Measurements from ENCODE around the gene CBY1.

Gene CBY1

DNA sequence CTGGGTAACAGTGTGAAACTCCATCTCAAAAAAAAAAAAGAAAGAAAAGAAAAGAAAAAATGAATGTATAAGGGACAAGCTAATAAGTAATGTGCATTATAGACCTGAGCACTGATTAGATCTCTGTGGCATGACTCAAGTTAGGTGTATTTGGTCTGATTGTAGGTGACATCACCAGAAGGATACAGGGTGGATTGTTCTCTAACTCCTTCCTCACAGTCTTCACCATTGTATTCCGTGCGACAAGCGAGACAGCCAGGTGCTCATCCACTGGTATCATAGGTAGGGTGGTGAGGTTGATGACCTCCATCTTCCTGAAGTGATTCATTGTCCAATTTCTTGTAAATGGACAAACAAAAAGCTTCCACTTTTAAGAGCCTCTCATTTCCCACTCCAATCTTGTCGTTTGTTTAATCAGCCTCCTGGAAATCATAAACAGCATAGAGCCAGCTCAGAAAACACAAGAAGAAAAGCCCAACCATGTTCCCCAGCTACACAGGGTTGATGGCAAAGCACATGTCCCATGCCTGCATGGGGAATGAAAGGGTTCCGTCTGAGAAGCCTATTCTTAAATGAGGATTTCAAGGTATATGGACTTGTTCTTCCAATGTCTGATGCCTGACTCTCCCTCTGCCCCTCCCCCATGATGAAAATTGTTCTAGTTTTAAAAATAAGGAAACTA, 6.5 kb upstream of the CBY1 start:
- DNase-seq (ENCODE audit: low spot score): peak; percentile 82

DNA sequence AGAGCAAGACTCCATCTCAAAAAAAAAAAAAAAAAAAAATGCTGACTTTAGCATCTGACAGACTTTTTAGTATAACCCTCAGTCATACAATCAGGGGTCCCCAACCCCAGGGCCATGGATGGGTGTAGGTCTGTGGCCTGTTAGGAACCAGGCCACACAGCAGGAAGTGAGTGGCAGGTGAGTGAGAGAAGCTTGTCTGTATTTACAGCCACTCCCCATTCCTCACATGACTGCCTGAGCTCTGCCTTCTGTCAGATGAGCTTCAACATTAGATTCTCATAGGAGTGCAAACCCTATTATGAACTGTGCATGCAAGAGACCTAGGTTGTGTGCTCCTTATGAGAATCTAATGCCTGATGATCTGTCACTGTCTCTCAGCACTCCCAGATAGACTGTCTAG, 3.6 kb upstream of the CBY1 start:
- peak; percentile 20 for DNase-seq (ENCODE audit: low spot score)

DNA sequence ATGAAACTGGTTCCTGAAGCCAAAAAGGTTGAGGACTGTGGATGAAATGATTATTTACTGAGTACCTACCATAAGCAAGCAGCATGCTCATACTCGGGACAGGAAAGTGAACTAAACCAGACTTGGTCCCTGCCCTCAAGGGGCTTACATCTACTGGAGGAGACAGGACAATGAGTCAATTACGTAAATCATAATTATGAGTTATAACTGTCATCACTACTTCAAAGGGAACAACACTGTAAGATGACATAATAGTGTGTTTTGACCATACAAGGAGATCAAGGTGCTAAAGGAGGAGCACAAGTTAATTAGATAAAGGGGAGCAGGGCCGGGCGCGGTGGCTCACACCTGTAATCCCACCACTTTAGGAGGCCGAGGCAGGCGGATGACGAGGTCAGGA, 2.7 kb upstream of the CBY1 start:
- DNase-seq (ENCODE audit: low spot score): no peak

DNA sequence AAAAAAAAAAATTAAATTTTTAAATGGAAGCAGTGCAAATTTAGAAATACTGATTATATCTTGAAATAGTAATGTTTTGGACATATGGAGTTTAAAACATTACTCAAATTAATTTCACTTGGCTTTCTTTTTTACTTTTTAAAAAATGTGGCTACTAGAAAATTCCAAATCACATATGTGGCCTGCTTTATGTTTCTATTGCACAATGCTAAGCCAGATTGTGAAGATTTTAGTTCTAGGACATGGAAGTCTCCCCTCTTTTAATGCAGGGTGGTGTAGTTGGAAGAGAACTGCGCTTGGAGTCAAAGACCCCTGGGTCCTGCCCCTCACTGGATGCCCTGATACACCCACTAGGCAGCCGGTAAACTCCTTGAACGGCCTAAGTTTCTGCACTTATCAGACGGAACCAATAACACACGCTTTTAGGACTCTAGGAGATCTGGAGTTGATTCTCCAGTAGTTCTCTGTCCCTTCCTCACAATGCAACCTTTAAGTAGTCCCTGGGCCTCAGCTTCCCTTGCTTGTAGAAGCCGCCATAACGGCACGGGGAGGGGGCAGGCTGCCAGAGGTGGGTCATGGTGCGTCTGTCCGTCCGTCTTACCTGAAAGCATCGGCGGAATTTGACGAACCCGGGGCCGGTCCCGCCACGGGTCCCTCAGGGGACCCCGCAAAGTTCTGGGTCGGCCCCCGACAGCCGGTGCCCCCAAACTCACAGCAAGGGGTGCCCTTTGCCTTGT, 751 bp upstream of the CBY1 start:
- DNase-seq (ENCODE audit: low spot score): peak; percentile 2

DNA sequence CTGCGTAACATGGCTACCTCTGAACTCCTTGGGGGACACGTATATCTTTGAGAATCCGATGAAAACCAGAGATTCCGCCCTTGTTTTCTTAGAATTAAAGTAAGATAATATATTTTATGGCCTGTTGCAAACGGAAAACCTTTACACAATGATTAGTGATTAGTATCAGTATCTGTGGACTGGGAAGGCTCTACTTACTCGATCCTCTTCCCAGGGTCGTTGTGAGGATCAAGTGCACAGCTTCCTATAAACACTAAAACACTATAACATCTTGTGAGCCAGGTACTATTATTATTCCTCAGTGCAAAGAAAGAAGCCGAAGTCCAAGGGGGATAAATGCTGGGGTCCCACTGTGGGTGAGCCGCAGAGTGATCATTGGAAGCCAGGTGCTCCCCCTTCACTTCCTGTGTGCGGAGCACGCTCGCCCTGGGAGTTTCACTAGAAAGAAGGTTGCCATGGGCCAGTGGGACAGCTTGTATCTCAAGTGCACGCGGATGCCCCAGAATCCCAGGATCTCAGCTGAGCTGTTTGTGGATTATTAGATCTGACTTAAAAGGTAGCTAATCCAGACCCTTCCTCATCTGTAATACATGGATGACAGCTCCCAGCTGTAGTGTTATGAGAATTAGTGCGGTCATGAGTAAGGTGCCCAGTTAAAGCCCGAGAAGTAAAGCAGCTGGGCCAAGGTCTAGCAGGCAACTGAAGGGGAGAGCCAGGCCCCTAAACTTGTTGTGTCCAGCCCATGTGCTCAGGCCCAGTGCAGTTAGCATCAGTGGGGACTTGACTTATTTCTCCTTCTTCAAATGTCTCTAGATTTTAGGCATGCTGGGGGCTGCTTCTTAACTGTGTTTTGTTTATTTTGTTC, 839 bp downstream of the CBY1 start:
- peak; percentile 47 for DNase-seq (ENCODE audit: low spot score)

DNA sequence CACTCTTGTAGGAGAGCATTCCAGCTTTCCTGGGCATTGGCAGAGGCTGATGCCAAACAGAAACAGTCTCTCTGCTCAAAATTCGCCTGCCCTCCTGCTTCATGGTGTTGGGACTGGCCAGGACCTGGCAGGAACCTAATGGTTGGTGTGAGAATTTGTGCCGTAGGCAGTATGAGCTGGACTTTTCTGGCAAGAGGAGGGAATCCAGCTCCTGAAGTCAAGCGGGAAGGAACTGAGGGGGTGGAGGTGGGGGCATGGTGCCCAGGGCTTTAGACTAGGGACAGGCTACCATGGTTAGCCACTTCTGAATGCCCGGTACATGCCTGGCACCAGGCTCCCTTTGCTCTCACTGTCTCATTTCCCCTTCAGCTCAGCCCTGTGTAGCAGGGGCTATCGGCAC, 18.4 kb downstream of the CBY1 start:
- no peak for DNase-seq (ENCODE audit: low spot score)

DNA sequence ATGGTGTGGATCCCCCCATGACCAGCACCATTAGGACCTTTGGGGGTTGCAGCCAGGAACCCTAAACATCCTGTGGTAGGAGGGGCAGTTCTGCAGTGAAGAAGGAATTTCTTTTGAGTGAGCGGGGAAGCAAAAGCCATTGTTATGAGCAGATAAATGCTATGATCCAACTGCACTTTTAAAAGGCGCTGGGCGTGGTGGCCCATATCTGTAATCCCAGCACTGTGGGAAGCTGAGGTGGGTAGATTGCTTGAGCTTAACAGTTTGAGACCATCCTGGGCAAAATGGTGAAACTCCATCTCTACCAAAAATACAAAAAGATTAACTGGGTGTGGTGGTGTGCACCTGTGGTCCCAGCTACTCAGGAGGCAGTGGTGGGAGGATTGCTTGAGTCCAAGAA, 19.4 kb downstream of the CBY1 start:
- no peak for DNase-seq (ENCODE audit: low spot score)

DNA sequence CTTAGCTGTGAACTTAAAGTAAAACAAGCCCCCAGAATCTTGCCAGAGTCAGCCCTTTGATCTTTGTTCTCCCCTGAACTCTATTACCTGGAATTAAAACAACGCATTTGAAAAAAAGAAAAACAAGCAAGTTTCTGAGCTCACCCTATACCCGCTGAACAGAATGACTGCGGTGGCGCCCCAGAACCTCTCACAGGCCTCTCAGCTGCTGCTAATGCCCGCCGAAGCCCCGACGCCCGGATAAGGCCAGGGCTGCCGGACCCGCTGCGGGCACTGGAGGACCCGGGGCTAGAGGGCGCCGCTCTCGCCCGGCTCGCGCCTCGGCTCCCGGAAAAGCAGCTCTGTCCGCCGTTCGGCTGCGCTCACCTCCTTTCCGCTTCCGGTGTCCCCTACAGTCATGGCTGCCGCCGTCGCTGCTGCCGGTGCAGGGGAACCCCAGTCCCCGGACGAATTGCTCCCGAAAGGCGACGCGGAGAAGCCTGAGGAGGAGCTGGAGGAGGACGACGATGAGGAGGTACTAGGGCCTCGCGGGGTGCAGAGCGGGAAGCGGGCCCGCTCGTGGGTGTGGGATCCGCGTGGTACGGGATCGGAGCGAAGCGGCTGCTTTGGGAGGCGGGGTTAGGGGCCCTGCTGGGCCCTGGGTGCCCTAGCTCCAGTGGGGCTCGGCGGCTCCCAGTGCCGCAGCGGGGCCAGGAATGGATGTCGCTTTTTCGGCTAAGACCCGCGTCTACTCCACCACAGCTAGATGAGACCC, 25.3 kb downstream of the CBY1 start, which contains the start of gene TOMM22:
TSS of gene TOMM22 (plus strand) at position 376 of the 754 bp plus-strand sequence. CDS start at position 398, 22 bp downstream.
- peak; percentile 90 for DNase-seq (ENCODE audit: low spot score)

DNA sequence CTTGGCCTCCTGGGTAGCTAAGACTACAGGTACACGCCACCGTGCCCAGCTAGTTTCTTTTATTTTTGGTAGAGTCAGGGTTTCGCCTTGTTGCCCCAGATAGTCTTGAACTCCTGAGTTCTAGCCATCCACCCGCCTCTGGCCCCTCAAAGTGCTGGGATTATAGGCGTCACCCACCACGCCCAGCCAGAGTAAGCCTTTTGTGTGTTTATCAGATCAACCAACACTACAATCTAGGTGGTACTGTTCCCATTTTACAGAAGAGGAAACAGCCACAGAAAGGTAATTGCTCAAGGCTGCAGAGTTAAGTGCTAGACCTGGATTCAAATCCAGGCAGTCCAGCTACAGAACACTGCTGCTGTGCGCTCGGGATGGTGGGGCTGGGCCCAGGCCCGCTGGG, 28.5 kb downstream of the CBY1 start:
- no peak for DNase-seq (ENCODE audit: low spot score)

DNA sequence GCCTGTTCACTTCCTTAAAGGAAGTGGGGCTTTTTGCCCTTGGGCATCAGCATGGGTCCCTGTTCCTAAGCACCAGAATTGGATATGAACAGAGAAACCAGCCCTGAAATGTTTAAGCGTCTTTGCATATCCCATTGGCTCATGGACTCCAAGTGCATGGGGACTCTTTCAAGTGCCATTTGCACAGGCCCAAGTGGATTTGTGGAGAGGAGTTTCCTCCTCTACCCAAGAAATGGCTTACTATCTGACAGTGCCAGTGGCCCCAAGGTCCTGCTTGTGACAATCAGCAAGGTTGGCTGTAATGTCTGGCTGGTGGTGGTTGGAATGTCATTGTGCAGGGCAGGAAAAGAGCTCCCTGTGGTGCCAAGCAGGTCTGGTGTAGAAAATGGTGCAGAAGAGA, 29.3 kb downstream of the CBY1 start:
- DNase-seq (ENCODE audit: low spot score): no peak

DNA sequence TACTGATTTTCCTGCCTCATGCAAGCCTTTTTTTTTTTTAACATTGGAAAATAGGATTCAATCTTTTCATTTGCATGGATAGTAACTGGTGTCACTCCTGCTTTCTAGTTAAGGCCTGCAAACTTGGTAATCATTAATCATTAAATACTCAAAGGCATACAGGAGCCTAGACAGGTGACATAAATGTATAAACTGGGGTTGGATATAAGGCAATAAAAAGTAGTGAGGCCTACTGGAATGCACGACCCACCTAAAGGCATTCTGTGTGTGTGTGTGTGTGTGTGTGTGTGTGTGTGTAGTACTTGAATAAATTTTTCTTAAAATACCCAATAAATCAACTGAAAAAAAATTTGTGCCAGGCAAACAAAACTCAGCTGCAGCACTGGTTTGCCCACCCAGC, 33.2 kb downstream of the CBY1 start:
- DNase-seq (ENCODE audit: low spot score): peak; percentile 15

DNA sequence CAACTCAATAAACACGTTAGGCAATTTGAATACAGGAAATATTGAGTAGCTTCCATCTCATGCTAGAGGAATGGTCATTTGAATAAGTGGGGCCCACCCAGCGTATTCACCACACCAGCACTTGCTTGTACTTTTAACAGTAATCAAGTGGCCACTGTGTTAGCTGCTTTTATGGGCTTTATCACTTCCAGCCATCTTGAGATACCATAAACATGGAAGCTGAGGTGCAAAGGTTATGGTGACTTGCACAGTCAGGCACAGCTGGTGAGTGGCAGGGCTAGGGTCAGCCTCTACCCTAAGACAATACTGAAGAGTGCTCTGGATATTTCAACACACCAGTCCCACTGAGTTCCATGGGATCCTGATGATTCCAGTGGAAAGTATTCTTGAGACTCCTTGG, 37.6 kb downstream of the CBY1 start:
- DNase-seq (ENCODE audit: low spot score): no peak

DNA sequence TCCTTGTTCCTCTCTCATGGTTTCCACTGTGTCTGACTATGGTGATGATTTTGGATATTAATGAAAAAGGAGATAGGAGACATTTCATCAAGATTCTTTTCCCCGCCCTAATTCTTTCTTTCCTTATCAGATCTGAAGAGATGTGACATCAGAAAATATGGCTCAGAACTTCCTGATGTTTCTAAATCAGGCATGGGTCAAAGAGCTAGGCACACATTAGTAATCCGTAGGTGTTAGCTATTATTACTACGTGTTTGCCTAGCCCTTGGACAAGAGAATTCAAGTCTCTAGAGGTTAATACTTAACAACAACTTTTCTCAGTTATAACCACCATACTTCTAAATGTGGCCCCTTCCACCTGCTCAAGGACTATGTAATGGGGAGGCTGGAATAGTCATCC, 38.5 kb downstream of the CBY1 start:
- peak; percentile 64 for DNase-seq (ENCODE audit: low spot score)

DNA sequence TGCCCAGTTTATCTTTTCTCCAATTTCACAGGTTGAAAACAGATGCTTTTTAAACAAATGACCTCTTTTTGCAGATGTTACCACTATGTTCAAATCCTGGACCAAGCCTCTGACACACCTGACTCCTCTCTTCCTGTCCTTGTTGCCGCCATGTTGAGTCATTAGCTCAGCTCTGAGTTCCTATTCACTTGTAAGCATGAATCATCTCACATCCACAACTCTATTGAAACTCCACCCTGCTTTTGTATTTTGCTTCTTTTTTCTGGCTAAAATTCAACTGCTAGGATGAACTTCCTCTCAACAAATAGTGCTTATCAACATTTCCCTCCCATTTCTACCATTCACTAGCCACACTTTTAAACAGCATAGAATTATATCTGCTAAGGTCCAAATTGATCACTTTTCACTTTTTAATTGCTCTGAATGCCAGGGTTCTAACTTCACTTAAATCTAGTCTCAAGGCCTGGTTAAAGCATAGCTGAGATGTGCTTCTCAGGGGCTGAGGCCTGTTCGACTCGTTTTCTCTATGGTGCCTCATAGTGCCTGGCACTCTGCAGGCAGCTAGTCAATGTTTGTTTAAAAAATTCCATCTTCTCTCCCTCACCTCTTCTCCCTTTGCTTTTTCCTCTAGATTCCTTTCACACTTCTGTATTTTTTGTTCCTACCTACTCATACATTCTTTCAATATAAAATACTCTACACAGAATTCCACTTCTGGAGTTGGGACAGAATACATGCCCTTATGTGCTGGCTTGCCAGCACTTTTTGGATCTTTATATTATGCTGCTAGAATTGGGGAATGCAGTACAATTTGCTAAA, 40.4 kb downstream of the CBY1 start:
- DNase-seq (ENCODE audit: low spot score): peak; percentile 87

DNA sequence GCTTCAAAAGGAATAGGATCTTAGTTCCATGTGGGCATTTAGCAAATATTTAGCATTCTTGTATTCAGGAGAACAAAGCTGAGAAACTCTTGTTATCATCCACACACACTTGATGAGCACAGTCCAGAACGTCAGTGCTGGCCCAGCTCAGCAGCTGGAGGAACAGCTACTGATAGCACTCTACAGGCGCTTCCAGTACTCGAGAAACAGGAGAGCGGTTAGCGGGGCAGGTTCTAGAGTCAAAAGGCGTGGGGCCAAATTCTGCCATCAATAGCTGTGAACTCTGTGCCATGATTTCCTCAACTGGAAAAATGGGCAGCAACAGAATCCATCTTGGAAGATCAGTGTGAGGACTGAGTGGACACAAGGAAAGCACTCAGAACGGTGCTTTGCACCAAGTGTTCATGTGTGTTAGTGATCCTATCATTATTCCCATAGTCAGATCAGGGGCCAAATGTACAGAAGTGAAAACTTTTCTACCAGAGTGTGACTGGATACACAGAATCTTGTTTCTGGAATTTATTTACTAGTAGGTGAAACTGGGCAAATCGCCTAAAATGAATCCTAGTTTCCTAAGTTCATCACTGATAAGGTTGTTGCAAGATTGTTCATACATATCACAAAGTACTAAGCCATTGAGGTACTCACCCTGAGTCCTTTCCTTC, 41.1 kb downstream of the CBY1 start:
- no peak for DNase-seq (ENCODE audit: low spot score)

DNA sequence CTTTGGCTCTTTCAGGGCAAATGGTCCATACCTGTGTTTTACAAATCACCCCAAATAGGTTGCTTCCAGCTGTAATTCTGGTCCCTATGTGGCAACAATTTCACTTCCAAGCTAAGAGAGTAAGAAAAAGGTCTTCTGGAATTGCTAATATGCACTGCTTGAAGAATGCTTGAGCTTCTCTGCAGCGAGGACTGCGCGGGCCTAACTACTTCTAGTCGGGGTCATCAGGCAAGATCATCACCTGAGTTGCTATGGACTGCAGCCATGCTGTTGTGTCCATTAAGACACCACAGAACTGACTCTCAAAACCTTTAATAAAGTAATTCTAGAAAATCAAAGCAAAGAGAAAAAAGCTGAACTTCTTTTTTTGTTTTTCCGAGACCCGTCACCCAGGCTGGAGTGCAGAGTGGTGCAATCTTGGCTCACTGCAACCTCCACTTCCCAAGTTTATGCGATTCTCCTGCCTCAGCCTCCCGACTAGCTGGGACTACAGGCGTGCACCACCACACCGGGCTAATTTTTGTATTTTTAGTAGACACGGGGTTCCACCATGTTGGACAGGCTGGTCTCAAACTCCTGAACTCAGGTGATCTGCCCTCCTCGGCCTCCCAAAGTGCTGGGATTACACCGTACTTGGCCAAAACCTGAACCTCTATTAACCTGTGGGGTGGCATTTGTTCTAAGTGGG, 42.1 kb downstream of the CBY1 start:
- no peak for DNase-seq (ENCODE audit: low spot score)

DNA sequence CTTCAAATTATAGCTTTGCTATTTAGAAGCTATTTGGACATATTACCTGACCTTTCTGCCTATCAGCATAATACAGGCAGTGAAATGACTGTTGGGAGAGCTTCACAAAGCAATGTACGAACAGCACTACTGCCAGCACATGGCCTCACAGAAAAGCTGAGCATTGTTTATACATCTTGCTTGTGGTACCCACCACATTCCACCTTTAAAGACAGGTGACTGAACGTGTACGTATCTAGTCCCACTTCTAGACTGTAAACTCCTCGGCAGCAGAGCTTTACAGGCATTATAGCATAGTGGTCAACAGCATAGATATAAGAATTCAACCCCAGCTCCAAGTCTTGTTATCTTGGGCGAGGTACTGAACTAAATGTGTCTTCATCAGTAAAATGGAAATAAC, 42.7 kb downstream of the CBY1 start:
- DNase-seq (ENCODE audit: low spot score): no peak

DNA sequence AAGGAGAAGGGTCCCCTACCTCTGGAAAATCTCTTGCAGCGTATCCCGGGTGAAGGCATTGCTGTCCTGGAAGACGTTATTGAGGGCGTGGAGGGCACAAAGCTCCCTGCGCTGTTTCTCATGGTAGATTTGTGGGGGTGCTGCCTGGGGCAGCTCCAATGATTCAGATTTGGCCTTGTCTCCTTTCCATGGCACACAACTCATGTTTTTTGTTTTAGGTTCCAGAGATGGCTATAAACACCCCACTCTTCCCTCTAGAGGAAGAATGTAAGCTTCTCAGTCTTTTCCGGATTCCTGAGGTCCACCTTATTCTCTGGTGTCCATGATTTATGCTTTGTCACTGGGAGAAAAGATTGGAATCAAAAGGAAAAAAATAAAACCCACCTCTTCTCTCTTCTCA, 43.3 kb downstream of the CBY1 start:
- peak; percentile 44 for DNase-seq (ENCODE audit: low spot score)

DNA sequence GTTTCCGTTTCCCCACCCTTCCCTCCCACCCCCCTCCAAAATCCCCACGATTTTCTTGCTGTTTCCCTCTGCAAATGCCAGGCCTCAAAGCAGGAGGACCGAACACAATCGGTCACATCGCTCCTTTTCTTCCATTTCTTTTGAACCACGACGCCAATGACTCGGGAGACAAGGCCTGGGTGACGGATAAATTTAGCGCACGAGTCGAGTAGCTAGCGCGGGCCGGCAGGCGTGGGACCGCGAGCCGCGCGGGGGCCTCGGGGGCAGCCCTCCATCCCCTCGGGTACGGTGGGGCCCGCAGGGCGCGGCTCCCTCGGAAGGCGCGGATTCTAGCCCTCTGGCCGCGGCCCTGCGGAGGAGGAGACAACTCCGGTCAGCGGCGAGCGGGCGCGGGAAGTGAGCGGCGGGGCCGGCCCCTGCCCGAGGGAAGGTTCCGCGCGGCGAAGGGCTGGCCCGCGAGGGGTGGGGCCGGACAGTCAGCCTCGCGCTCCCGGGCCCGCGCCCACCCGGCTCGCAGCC, 43.9 kb downstream of the CBY1 start:
- no peak for DNase-seq (ENCODE audit: low spot score)

Data from kidney tubule cell (primary cell).